Gastrocnemius medialis (tissue), 4 donors: ENCODE data around the gene KRT78. TPM values are rescaled to one million over a fixed set of nuclear protein-coding genes. Genes with fewer than 3 reads are reported as not detected.

Experiments
- ATAC-seq, 2 donors: fragments of 150-250 bp; one replicate each; pipeline ENCODE4 v1.9.1; 2016
- DNase-seq, 2 donors: peaks; one replicate each; pipeline ENCODE4 v3.0.0-alpha.2; 2019
- H3K27ac ChIP-seq, 4 donors: fragments of 200-600 bp; sonication (generic); 1 replicate in 1 of 4; 2 replicates in 3 of 4; pipeline ENCODE4 v1.5.1; 2016 to 2018; ENCODE audit warnings: mild to moderate bottlenecking in 2 of 4, moderate library complexity in 1 of 4
- H3K27me3 ChIP-seq, 3 donors: fragments of 200-600 bp; sonication (generic) in 2 of 3; 1 replicate in 1 of 3; 2 replicates in 2 of 3; pipeline versions ENCODE4 v1.5.1 to v1.6.0; 2016 to 2019; ENCODE audit warnings: mild to moderate bottlenecking in 1 of 3, moderate library complexity in 1 of 3
- H3K36me3 ChIP-seq, 2 donors: fragments of 200-600 bp; sonication (generic) in 1 of 2; one replicate each; pipeline ENCODE4 v1.5.1; 2017 to 2018
- H3K4me1 ChIP-seq, 2 donors: fragments of 200-600 bp; sonication (generic) in 1 of 2; one replicate each; pipeline ENCODE4 v1.5.1; 2016 to 2017; ENCODE audit warnings: mild to moderate bottlenecking in 2 of 2
- H3K4me3 ChIP-seq, 4 donors: fragments of 200-600 bp; sonication (generic) in 3 of 4; 1 replicate in 1 of 4; 2 replicates in 3 of 4; pipeline ENCODE4 v1.5.1; 2016 to 2019; ENCODE audit warnings: mild to moderate bottlenecking in 2 of 4
- H3K9me3 ChIP-seq, 3 donors: fragments of 200-600 bp; sonication (generic) in 2 of 3; 1 replicate in 1 of 3; 2 replicates in 2 of 3; pipeline ENCODE4 v1.5.1; 2016 to 2019
- POLR2A ChIP-seq, 2 donors: fragments of 450-650 bp; IDR thresholded peaks; one replicate each; pipeline ENCODE4 v1.6.1; 2017; ENCODE audit warnings: antibody characterized with exemption in 2 of 2, mild to moderate bottlenecking in 2 of 2, moderate library complexity in 2 of 2
- in situ Hi-C, 4 donors: fragments of 200-750 bp; cut with MboI; loops; one replicate each; pipeline versions ENCODE4 v1.15.0 to v1.8.0; 2017; ENCODE audit warnings: low sequenced_read_pairs in 4 of 4
- intact Hi-C: fragments of 100-400 bp; cut with DNase I; formaldehyde crosslinking; loops from one replicate; pipeline ENCODE4 v1.15.1; 2023; ENCODE audit warnings: low total_unique reads
- total RNA-seq, 4 donors: library from RNA; depleted of rRNA; stranded (reverse); fragments of >200 nt; gene quantifications; one replicate each; pipeline versions ENCODE4 v1.1.0 to v1.2.3, GENCODE V29; 2016
- TF ChIP-seq, protein P1 (sequence below), 5 experiments: fragments of 450-650 bp in 3 of 5; fragments of 200-600 bp in 2 of 5; sonication (generic) in 2 of 5; IDR thresholded peaks in 4 of 5; conservative IDR thresholded peaks in 1 of 5; 1 replicate in 4 of 5; 2 replicates in 1 of 5; pipeline ENCODE4 v1.5.1; 2016 to 2019; ENCODE audit warnings: antibody characterized with exemption in 5 of 5, mild to moderate bottlenecking in 3 of 5, moderate library complexity in 3 of 5

Gene KRT78
- total RNA-seq, 4 donors from 2014 or later, result not detected

DNA sequence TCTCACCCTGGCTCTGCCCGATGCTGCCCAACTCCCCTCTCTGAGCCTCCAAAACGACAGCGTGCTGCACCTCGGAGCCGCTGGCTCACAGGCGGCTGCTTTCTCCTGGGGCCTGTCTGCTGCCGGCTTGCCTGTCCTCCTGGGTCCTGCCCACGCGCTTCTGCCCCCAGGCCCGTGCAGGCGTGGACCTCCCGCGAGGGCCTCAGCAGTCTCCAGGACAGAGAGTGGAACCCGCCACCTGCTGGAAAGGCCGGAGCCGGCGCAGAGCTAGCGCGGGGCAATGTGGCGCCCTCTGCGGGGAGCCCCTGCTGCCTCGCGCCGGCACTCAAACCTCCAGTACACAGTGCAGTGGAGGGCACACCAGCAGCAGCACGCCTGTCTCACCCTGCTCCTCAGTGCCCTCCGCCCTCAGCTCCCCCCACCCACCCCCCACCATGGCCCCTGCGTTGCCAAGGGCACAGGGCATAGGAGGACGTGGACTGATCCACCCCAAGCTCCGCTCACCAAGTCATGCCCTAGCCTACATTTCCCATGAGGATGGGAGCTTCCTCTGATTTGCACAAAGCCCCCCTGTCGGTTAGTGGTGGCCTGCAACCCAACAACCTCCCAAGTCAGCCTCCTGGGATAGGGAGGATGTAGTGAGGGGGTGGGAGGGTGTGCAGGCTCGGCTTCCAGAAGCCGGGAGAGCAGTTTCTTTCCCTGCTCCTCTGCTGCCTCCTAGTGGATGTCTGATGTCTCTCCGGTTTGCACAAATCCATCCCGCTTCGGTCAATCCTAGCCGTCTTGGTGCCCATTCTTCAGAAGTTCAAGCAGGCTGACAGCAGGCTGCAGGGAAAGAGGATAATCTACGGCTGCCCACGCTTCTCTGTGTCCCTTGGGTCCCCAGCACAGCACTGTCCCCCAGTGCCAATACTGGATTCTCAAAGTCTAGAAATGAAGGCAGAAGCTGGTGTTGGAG lies 30.9 kb upstream of the KRT78 start:
- Histone ChIP-seq H3K4me1 (peaks cover 2 to 8% of the 10 kb centered on the region in 2 donors), H3K4me3 (peak overlapping the region in 2 of 4 donors; percentile 21 to 35), H3K27me3 (peaks cover 0 to 4% (median 3%) of the 10 kb centered on the region in 3 donors), H3K36me3 (no peaks in the 10 kb centered on the region), H3K9me3 (no peaks in the 10 kb centered on the region), H3K27ac (no peak overlapping the region)
- intact Hi-C loops, result loop anchor here (2.0 to 5.0 kb wide), 3 partner anchors 297 to 723 kb away; no protein-coding TSS in a partner anchor
- in situ Hi-C loops, result loop anchor here (5.0 to 25.0 kb wide), 10 partner anchors 103 to 725 kb away; partner anchors contain the start of genes KRT85 (in 1 of the 4) and SOAT2 (in 1 of the 4)
- ATAC-seq (peak; percentile 83 to 89), DNase-seq (peak; percentile 47 to 53)
- TF ChIP-seq, protein P1, sequence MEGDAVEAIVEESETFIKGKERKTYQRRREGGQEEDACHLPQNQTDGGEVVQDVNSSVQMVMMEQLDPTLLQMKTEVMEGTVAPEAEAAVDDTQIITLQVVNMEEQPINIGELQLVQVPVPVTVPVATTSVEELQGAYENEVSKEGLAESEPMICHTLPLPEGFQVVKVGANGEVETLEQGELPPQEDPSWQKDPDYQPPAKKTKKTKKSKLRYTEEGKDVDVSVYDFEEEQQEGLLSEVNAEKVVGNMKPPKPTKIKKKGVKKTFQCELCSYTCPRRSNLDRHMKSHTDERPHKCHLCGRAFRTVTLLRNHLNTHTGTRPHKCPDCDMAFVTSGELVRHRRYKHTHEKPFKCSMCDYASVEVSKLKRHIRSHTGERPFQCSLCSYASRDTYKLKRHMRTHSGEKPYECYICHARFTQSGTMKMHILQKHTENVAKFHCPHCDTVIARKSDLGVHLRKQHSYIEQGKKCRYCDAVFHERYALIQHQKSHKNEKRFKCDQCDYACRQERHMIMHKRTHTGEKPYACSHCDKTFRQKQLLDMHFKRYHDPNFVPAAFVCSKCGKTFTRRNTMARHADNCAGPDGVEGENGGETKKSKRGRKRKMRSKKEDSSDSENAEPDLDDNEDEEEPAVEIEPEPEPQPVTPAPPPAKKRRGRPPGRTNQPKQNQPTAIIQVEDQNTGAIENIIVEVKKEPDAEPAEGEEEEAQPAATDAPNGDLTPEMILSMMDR (IDR thresholded peaks at IDR 0.05 in 4 of 5, conservative IDR thresholded peaks at IDR 0.05 in 1 of 5), result peak; percentile 63 to 73 (median 65)
- TF ChIP-seq POLR2A (IDR thresholded peaks at IDR 0.05), result no peak

DNA sequence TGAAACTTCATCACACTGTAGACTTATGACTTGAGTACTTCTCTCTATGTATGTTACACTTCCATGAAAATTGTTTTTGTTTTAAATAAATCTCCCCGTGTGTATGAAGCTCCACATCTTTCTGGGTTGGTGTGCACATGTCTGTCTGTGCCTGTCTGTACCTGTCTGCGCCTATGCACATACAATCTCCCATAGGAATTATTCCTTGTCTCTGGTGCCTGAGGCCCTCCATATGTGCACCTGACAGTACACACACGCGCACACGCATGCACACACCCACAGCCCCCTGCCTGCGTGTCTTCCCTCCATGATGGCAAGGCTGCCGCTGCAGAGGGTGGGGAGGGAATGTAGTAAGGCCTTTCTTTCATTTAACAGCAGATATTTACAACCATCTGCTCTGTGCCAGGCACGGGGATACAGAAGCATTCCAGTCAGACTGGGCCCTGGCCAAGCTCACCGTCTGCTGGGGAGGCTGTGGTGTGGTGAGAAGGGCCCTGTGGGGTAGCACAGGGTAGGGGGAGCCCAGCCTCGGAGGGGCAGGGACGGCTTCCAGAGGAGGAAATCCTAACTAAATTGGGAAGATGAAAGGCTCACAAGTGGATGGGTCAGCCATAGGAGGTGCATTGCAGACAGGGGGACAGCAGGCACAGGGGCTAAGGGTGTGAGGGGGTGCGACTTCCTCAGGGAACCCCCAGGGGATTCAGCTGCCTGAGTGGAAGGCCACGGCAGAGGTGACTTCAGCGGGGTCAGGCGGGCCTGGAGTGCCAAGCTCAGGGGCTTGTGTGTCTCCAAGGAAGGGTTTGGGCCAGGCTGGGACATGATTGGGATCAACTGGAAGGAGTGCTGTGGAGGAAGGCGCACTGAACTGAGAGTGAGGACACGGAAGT lies 30.0 kb upstream of the KRT78 start:
- intact Hi-C loops (loop anchor here (2.0 to 5.0 kb wide), 2 partner anchors 296 to 722 kb away; no protein-coding TSS in a partner anchor), in situ Hi-C loops (loop anchor here in 3 of 4 donors (5.0 to 25.0 kb wide), 3 partner anchors 234 to 721 kb away; partner anchors contain the start of gene SOAT2 (in 1 of the 3))
- ATAC-seq, result no peak
- H3K27ac ChIP-seq, result no peak overlapping the region
- no peaks in the 10 kb centered on the region for H3K9me3 ChIP-seq
- no peak for DNase-seq
- no peak for TF ChIP-seq POLR2A (IDR thresholded peaks at IDR 0.05)
- TF ChIP-seq, protein P1 (IDR thresholded peaks at IDR 0.05 in 4 of 5, conservative IDR thresholded peaks at IDR 0.05 in 1 of 5), result no peak
- H3K4me1 ChIP-seq, result peaks cover 5 to 13% of the 10 kb centered on the region in 2 donors
- H3K4me3 ChIP-seq, result no peak overlapping the region
- peaks cover 0 to 4% (median 3%) of the 10 kb centered on the region in 3 donors for H3K27me3 ChIP-seq
- no peaks in the 10 kb centered on the region for H3K36me3 ChIP-seq

GRCh38 chr12:52877242-52877641 lies 28.4 kb upstream of the KRT78 start:
- intact Hi-C loops (loop anchor here (5.0 kb wide), 1 partner anchor 295 kb away; no protein-coding TSS in a partner anchor), in situ Hi-C loops (loop anchor here in 3 of 4 donors (5.0 to 25.0 kb wide), 3 partner anchors 235 to 720 kb away; partner anchors contain the start of gene SOAT2 (in 1 of the 3))
- H3K9me3 ChIP-seq, result no peaks in the 10 kb centered on the region
- DNase-seq, result no peak
- H3K36me3 ChIP-seq, result no peaks in the 10 kb centered on the region
- H3K27me3 ChIP-seq, result peaks cover 0 to 4% (median 3%) of the 10 kb centered on the region in 3 donors
- H3K4me3 ChIP-seq, result no peak overlapping the region
- ATAC-seq, result no peak
- TF ChIP-seq, protein P1 (IDR thresholded peaks at IDR 0.05 in 4 of 5, conservative IDR thresholded peaks at IDR 0.05 in 1 of 5), result no peak
- TF ChIP-seq POLR2A (IDR thresholded peaks at IDR 0.05), result no peak
- no peak overlapping the region for H3K27ac ChIP-seq
- peaks cover 5 to 14% of the 10 kb centered on the region in 2 donors for H3K4me1 ChIP-seq

- intact Hi-C loops (loop anchor here (5.0 kb wide), 1 partner anchor 294 kb away; no protein-coding TSS in a partner anchor), in situ Hi-C loops (loop anchor here in 3 of 4 donors (5.0 to 25.0 kb wide), 3 partner anchors 236 to 719 kb away; partner anchors contain the start of gene SOAT2 (in 1 of the 3))
- H3K4me3 ChIP-seq, result no peak overlapping the region
- H3K9me3 ChIP-seq, result no peaks in the 10 kb centered on the region
- TF ChIP-seq, protein P1 (IDR thresholded peaks at IDR 0.05 in 4 of 5, conservative IDR thresholded peaks at IDR 0.05 in 1 of 5), result no peak
- no peak for TF ChIP-seq POLR2A (IDR thresholded peaks at IDR 0.05)
- H3K27me3 ChIP-seq, result peaks cover 0 to 4% (median 3%) of the 10 kb centered on the region in 3 donors
- no peak overlapping the region for H3K27ac ChIP-seq
- H3K36me3 ChIP-seq, result no peaks in the 10 kb centered on the region
- ATAC-seq, result no peak
- H3K4me1 ChIP-seq, result peaks cover 5 to 17% of the 10 kb centered on the region in 2 donors
- DNase-seq, result no peak
Measured at GRCh38 chr12:52876372-52876771, 27.6 kb upstream of the KRT78 start.
